Karpas-422 (cell line): ENCODE results near the gene ADAMTS18. TPM values are rescaled to one million over a fixed set of nuclear protein-coding genes. Genes with fewer than 3 reads are reported as not detected.

Experiments
- DNase-seq: peaks from one replicate; pipeline ENCODE4 v3.0.0-alpha.2; 2015
- H2AFZ ChIP-seq: fragments of 200-600 bp; sonication (generic); 2 replicates; pipeline ENCODE4 v1.6.1; 2014; ENCODE audit warnings: antibody characterized with exemption, low read length, mixed read lengths
- H3K27ac ChIP-seq: fragments of 200-600 bp; sonication (generic); 2 replicates; pipeline ENCODE4 v1.5.1; 2014; ENCODE audit warnings: mild to moderate bottlenecking, low read length, moderate library complexity
- H3K27me3 ChIP-seq: fragments of 200-600 bp; sonication (generic); 2 replicates; pipeline ENCODE4 v1.6.1; 2014; ENCODE audit warnings: low read length, mixed read lengths
- H3K36me3 ChIP-seq: fragments of 200-600 bp; sonication (generic); 2 replicates; pipeline ENCODE4 v1.6.1; 2014; ENCODE audit warnings: low read length, mixed read lengths; ENCODE audit not compliant: insufficient read depth
- H3K4me1 ChIP-seq: fragments of 200-600 bp; sonication (generic); 2 replicates; pipeline ENCODE4 v1.6.1; 2014; ENCODE audit warnings: mild to moderate bottlenecking, low read length, mixed read lengths
- H3K4me2 ChIP-seq: fragments of 200-600 bp; sonication (generic); 2 replicates; pipeline ENCODE4 v1.6.1; 2014; ENCODE audit warnings: low read length, low read depth, mild to moderate bottlenecking; ENCODE audit not compliant: poor library complexity, severe bottlenecking
- H3K4me3 ChIP-seq: fragments of 200-600 bp; sonication (generic); 2 replicates; pipeline ENCODE4 v1.5.1; 2014; ENCODE audit warnings: mild to moderate bottlenecking, antibody characterized with exemption, low read length, mixed read lengths
- H3K79me2 ChIP-seq: fragments of 200-600 bp; sonication (generic); 2 replicates; pipeline ENCODE4 v1.6.1; 2014; ENCODE audit warnings: mild to moderate bottlenecking, low read length, mixed read lengths
- H3K9ac ChIP-seq: fragments of 200-600 bp; sonication (generic); 2 replicates; pipeline ENCODE4 v1.6.0; 2014; ENCODE audit warnings: low read length
- H3K9me2 ChIP-seq: fragments of 200-600 bp; sonication (generic), shearing (Covaris generic); replicated peaks from 2 replicates; pipeline ENCODE4 v1.6.0; 2014; ENCODE audit warnings: mild to moderate bottlenecking, low read length, moderate library complexity; ENCODE audit not compliant: insufficient read depth
- H3K9me3 ChIP-seq: fragments of 300-700, 200-600 bp; sonication (generic); 2 replicates; pipeline ENCODE4 v1.6.1; 2014; ENCODE audit warnings: low read length, mixed read lengths
- H4K20me1 ChIP-seq: fragments of 200-600 bp; sonication (generic); 2 replicates; pipeline ENCODE4 v1.6.1; 2014; ENCODE audit warnings: mild to moderate bottlenecking, antibody characterized with exemption, low read length, low read depth; ENCODE audit not compliant: insufficient read depth
- total RNA-seq: library from RNA; depleted of rRNA; stranded (reverse); fragments of >200 nt; shearing (Covaris generic); gene quantifications from 2 replicates; pipeline ENCODE4 v1.2.3, GENCODE V29; 2014; ENCODE audit warnings: low replicate concordance

The ADAMTS18 gene
- total RNA-seq, 1 experiment from 2014 or later, result not detected

DNA sequence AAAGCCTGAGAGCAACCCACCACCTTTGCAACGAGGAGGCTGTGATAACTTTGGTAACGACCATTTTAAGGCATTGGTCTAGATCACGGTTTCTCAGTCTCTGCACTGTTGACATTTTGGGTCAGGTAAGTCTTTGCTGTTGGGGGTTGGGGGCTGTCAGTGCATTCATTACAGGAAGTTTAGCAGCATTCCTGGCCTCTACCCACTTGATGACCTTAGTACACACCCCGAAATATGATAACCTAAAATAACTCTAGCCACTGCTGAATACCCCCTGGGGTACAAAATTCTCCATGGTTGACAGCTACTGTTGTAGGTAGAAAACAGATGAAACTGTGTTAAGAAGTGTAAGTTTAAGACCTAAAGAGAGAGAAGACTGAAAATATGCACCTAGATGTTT is 36.3 kb downstream of the ADAMTS18 start:
- Histone ChIP-seq H3K4me1 (no peaks in the 10 kb centered on the region), H4K20me1 (no peaks in the 10 kb centered on the region), H3K79me2 (no peaks in the 10 kb centered on the region), H2AFZ (no peak overlapping the region), H3K27me3 (peaks cover 3% of the 10 kb centered on the region; the same call in 1 of the 2 replicates), H3K9ac (no peak overlapping the region), H3K4me2 (no peak overlapping the region), H3K36me3 (no peaks in the 10 kb centered on the region), H3K4me3 (no peak overlapping the region), H3K27ac (no peak overlapping the region), H3K9me3 (no peaks in the 10 kb centered on the region), H3K9me2 (no peaks in the 10 kb centered on the region)
- no peak for DNase-seq

DNA sequence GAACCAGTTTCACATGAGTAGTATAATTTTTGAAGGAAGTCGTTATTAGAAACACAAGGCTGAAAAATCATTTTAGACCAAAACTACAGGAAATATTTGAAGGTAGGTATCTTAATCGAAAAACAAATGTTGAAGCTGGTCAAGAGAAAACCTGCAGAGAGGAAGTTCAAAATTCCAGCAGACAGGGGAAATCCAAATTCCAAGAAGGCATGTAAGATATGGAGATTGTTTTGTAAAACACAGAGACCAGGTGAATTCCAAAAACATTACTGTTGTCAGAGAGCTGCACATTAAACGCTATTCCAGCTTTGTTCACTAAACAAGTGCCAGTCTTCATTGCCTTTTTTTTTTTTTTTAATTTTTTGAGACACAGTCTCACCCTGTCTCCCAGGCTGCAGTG is 38.4 kb downstream of the ADAMTS18 start:
- H4K20me1 ChIP-seq, result no peaks in the 10 kb centered on the region
- no peak overlapping the region for H3K9ac ChIP-seq
- H3K79me2 ChIP-seq, result no peaks in the 10 kb centered on the region
- H3K27me3 ChIP-seq, result peaks cover 3% of the 10 kb centered on the region; the same call in 1 of the 2 replicates
- H3K4me1 ChIP-seq, result no peaks in the 10 kb centered on the region
- no peak for DNase-seq
- no peaks in the 10 kb centered on the region for H3K36me3 ChIP-seq
- no peak overlapping the region for H3K4me3 ChIP-seq
- H3K4me2 ChIP-seq, result no peak overlapping the region
- H3K9me3 ChIP-seq, result no peaks in the 10 kb centered on the region
- H3K9me2 ChIP-seq, result no peaks in the 10 kb centered on the region
- H2AFZ ChIP-seq, result no peak overlapping the region
- H3K27ac ChIP-seq, result no peak overlapping the region

DNA sequence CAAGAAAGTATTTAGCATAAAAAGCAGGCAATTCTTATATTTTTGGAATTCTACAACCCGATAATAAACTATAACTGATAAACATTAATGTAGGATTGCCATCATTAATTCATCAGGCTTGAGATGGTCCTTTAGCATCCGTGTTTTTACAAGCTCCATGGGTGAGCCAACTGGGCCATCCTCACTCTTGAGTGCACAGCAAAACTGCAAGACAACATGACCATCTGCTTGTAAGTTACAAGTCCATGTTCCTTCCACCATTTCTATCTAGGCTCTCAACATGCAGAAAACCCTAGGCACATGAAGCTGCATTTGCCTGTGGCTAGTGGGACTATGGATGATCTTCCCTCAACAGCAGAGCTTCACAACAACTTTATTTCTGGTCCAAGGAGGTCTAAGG is 40.1 kb downstream of the ADAMTS18 start:
- Histone ChIP-seq H2AFZ (no peak overlapping the region), H4K20me1 (no peaks in the 10 kb centered on the region), H3K27me3 (peaks cover 3% of the 10 kb centered on the region; the same call in 1 of the 2 replicates), H3K9me2 (no peaks in the 10 kb centered on the region), H3K4me3 (no peak overlapping the region), H3K27ac (no peak overlapping the region), H3K36me3 (no peaks in the 10 kb centered on the region), H3K4me1 (no peaks in the 10 kb centered on the region), H3K9me3 (no peaks in the 10 kb centered on the region), H3K79me2 (no peaks in the 10 kb centered on the region), H3K9ac (no peak overlapping the region), H3K4me2 (no peak overlapping the region)
- no peak for DNase-seq

DNA sequence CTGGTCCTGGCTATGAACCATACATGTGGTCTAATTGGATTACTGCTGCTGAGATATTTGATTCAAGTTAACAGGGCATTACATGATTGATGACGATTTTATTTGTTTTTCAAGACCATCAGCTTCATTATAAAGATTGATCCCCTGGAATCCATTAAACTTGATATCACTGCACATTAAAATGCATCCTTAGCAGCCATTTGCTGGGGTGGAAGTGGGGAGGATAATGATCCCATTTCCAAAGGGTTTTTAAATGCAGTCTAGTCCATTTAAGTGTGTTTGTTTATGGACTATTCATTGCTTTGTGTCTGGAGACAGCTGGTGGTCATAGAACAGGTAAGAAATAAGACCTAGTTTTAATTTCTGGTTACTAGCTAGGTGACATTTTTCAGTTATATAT is 40.9 kb downstream of the ADAMTS18 start:
- Histone ChIP-seq H3K4me2 (no peak overlapping the region), H3K27me3 (peaks cover 3% of the 10 kb centered on the region; the same call in 1 of the 2 replicates), H4K20me1 (no peaks in the 10 kb centered on the region), H3K36me3 (no peaks in the 10 kb centered on the region), H2AFZ (no peak overlapping the region), H3K4me3 (no peak overlapping the region), H3K9me3 (no peaks in the 10 kb centered on the region), H3K9me2 (no peaks in the 10 kb centered on the region), H3K9ac (no peak overlapping the region), H3K27ac (no peak overlapping the region), H3K79me2 (no peaks in the 10 kb centered on the region), H3K4me1 (no peaks in the 10 kb centered on the region)
- no peak for DNase-seq

DNA sequence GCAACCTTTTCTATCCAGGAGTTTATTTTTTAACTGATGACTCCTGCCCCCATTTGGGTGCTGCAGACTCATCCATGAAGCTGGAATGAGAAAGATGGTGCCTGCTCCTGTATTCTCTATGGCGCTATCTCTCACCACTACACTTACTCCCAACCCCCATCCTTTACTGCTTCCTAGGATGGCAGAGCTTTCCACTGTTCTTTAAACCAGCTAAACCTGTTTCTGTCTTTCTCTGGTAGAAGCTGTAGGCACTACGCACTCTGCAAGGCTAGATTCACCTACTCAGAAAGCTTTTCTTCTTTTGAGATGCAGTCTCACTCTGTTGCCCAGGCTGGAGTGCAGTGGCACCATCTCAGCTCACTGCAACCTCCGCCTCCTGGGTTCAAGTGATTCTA is 47.0 kb downstream of the ADAMTS18 start:
- no peaks in the 10 kb centered on the region for H3K9me3 ChIP-seq
- H3K27ac ChIP-seq, result no peak overlapping the region
- H3K9me2 ChIP-seq, result no peaks in the 10 kb centered on the region
- H4K20me1 ChIP-seq, result no peaks in the 10 kb centered on the region
- H3K4me1 ChIP-seq, result no peaks in the 10 kb centered on the region
- no peaks in the 10 kb centered on the region for H3K36me3 ChIP-seq
- H3K4me3 ChIP-seq, result no peak overlapping the region
- H2AFZ ChIP-seq, result no peak overlapping the region
- no peak overlapping the region for H3K9ac ChIP-seq
- DNase-seq, result no peak
- no peak overlapping the region for H3K4me2 ChIP-seq
- H3K27me3 ChIP-seq, result no peaks in the 10 kb centered on the region
- H3K79me2 ChIP-seq, result no peaks in the 10 kb centered on the region

DNA sequence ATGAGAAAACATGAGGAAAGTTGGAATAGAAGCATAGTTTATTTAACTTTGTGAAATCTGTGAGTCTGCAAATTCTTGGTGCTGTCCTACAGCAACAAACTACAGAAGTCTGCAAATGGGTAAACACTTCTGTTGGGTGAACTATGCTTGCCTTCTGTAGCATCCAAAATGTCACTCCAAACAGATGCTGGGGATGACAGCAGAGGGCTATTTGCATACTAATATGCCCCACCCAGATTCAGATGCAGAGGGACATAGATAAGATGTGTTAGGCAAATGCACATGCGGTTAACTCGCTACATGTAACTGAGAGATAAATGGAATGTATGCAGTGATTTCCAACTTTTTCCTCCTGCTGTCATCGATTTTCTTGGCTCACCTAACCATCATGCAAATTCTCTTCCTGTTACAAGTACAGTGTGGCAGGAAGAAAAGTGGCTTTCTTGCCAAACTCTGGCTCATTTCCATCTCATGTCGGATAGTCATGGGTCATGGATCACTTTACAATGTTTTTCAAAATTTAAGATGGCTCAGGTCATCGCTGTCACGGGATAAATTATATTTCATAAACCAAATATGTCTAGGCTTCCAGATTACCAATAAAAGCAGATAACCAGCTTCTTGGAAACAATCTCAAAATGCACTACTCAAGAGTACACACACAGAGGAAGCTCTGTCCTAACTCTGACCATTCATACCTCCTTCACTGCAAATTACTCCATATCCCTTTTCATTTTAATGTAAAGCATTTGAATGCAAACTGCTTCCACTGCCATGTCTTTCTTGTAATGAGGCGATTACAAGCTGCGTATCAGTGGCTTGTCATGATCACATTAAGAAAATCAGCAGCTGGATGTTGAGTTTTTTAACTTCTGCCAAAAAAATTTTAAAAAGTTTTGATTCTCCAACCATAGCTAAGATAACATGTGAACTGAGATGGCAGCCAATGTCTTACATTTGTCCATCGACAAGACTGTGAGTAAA is 47.7 kb downstream of the ADAMTS18 start:
- Histone ChIP-seq H3K9ac (no peak overlapping the region), H3K9me3 (no peaks in the 10 kb centered on the region), H3K4me3 (no peak overlapping the region), H3K79me2 (no peaks in the 10 kb centered on the region), H3K27ac (no peak overlapping the region), H3K4me1 (no peaks in the 10 kb centered on the region), H4K20me1 (no peaks in the 10 kb centered on the region), H3K9me2 (no peaks in the 10 kb centered on the region), H2AFZ (no peak overlapping the region), H3K4me2 (no peak overlapping the region), H3K27me3 (no peaks in the 10 kb centered on the region), H3K36me3 (no peaks in the 10 kb centered on the region)
- DNase-seq, result no peak

DNA sequence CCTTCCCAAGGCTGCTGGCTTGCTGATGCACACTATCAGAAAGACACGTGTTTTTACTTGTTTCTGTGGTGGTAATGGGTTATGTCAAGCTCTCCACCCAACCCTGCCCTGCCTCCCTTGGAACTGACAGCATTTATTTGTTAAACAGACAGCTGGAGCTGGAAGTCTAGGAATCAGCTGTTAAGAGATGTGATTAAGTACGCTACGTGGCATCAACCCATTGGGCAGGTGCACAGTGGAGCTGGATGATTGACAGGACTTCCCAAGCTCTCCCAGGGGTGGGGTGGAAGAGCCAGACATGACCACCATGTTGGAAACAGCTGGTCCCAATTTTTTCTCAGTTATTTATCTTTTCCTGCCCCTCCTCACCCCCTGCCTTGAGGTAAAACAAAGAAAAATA is 49.4 kb downstream of the ADAMTS18 start:
- no peaks in the 10 kb centered on the region for H3K79me2 ChIP-seq
- H3K4me3 ChIP-seq, result no peak overlapping the region
- H3K4me1 ChIP-seq, result no peaks in the 10 kb centered on the region
- H3K9me3 ChIP-seq, result no peaks in the 10 kb centered on the region
- no peaks in the 10 kb centered on the region for H3K36me3 ChIP-seq
- H2AFZ ChIP-seq, result no peak overlapping the region
- H4K20me1 ChIP-seq, result no peaks in the 10 kb centered on the region
- no peaks in the 10 kb centered on the region for H3K9me2 ChIP-seq
- H3K27ac ChIP-seq, result no peak overlapping the region
- no peak overlapping the region for H3K4me2 ChIP-seq
- no peak for DNase-seq
- no peaks in the 10 kb centered on the region for H3K27me3 ChIP-seq
- H3K9ac ChIP-seq, result no peak overlapping the region

DNA sequence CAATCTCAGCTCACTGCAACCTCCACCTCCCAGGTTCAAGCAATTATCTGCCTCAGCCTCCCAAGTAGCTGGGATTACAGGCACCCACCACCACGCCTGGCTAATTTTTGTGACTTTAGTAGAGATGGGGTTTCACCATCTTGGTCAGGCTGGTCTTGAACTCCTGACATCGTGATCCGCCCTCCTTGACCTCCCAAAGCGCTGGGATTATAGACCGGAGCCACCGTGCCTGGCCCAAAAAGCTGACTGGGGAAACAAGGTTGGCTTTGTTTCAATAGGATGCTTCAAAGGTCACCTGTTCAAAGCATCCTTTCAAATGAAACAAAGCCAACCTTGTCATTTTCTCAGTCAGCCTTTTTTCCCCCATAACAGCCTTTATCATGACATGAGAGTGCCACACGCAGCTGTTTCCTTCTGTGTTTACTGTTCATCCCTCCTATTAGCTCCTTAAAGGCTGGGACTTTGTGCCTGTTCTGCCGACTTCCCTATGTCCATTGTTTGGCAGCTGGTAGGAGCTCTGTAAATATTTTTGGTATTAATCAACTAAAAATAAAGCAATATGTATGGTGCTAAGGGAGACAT is 51.1 kb downstream of the ADAMTS18 start:
- H3K27ac ChIP-seq, result no peak overlapping the region
- no peaks in the 10 kb centered on the region for H3K36me3 ChIP-seq
- no peak overlapping the region for H3K9ac ChIP-seq
- no peaks in the 10 kb centered on the region for H3K79me2 ChIP-seq
- no peaks in the 10 kb centered on the region for H3K27me3 ChIP-seq
- no peaks in the 10 kb centered on the region for H4K20me1 ChIP-seq
- H3K4me2 ChIP-seq, result no peak overlapping the region
- H3K9me2 ChIP-seq, result no peaks in the 10 kb centered on the region
- H3K4me3 ChIP-seq, result no peak overlapping the region
- DNase-seq, result no peak
- H3K4me1 ChIP-seq, result no peaks in the 10 kb centered on the region
- no peak overlapping the region for H2AFZ ChIP-seq
- no peaks in the 10 kb centered on the region for H3K9me3 ChIP-seq
